Astrocyte of the hippocampus (primary cell): Measurements from ENCODE around the gene LHFPL6.

Source experiments
- DNase-seq: peaks from one replicate; pipeline ENCODE4 v3.0.0; 2011; ENCODE audit warnings: low read depth, low spot score

LHFPL6 gene

GRCh38 chr13:39556866-39557265 lies 46.1 kb downstream of the LHFPL6 start:
- DNase-seq, result no peak

- no peak for DNase-seq
These were observed 48.6 kb downstream of the LHFPL6 start for GRCh38 chr13:39554371-39554770.

- no peak for DNase-seq
These were observed 50.7 kb downstream of the LHFPL6 start for GRCh38 chr13:39552246-39552645.

- no peak for DNase-seq
These were observed 52.1 kb downstream of the LHFPL6 start for GRCh38 chr13:39550931-39551330.

GRCh38 chr13:39547108-39547507 lies 55.9 kb downstream of the LHFPL6 start:
- no peak for DNase-seq

- DNase-seq, result no peak
These were observed 60.6 kb downstream of the LHFPL6 start for GRCh38 chr13:39542361-39542760.

GRCh38 chr13:39540929-39541605 lies 61.9 kb downstream of the LHFPL6 start:
- DNase-seq, result no peak

GRCh38 chr13:39538816-39539790 lies 63.9 kb downstream of the LHFPL6 start:
- DNase-seq, result peak; percentile 31

- DNase-seq, result peak; percentile 59
These were observed 66.1 kb downstream of the LHFPL6 start for GRCh38 chr13:39536906-39537305.

GRCh38 chr13:39536274-39536673 lies 66.7 kb downstream of the LHFPL6 start:
- peak; percentile 24 for DNase-seq

GRCh38 chr13:39533651-39534150 lies 69.3 kb downstream of the LHFPL6 start:
- DNase-seq, result no peak

- no peak for DNase-seq
These were observed 71.3 kb downstream of the LHFPL6 start for GRCh38 chr13:39531646-39532045.

- DNase-seq, result no peak
These were observed 72.1 kb downstream of the LHFPL6 start for GRCh38 chr13:39530916-39531315.

GRCh38 chr13:39528661-39528980 lies 74.4 kb downstream of the LHFPL6 start:
- DNase-seq, result no peak

GRCh38 chr13:39527961-39528660 lies 74.9 kb downstream of the LHFPL6 start:
- DNase-seq, result peak; percentile 90

- peak; percentile 3 for DNase-seq
These were observed 75.7 kb downstream of the LHFPL6 start for GRCh38 chr13:39527301-39527700.

- DNase-seq, result no peak
These were observed 76.5 kb downstream of the LHFPL6 start for GRCh38 chr13:39526499-39526898.

GRCh38 chr13:39525506-39525905 lies 77.5 kb downstream of the LHFPL6 start:
- DNase-seq, result no peak

GRCh38 chr13:39524795-39525194 lies 78.2 kb downstream of the LHFPL6 start:
- DNase-seq, result no peak

- DNase-seq, result no peak
These were observed 80.7 kb downstream of the LHFPL6 start for GRCh38 chr13:39522329-39522728.

GRCh38 chr13:39521701-39522100 lies 81.3 kb downstream of the LHFPL6 start:
- DNase-seq, result no peak

GRCh38 chr13:39516096-39516495 lies 86.9 kb downstream of the LHFPL6 start:
- peak; percentile 85 for DNase-seq
